ENCODE results near the gene SUCO.

SUCO gene

GRCh38 chr1:172650474-172651193 lies 117.7 kb downstream of the SUCO start:
- no peak for DNase-seq

GRCh38 chr1:172653015-172653709 lies 120.2 kb downstream of the SUCO start:
- peak; percentile 61 for DNase-seq

- peak; percentile 73 for DNase-seq
Observed at GRCh38 chr1:172654535-172654934, 121.6 kb downstream of the SUCO start.

- DNase-seq: no peak
Observed at GRCh38 chr1:172656576-172656975, 123.6 kb downstream of the SUCO start.

- no peak for DNase-seq
Observed at GRCh38 chr1:172657586-172657985, 124.6 kb downstream of the SUCO start.

GRCh38 chr1:172658871-172659453 lies 126.0 kb downstream of the SUCO start, which contains the start of gene FASLG:
TSS of gene FASLG (plus strand) at chr1:172659103. CDS start at chr1:172659202, 99 bp downstream.
- no peak for DNase-seq

GRCh38 chr1:172661107-172661506 lies 128.2 kb downstream of the SUCO start:
- DNase-seq: no peak

Data from fibroblast of upper back skin (primary cell).